WERI-Rb-1 (cell line): ENCODE measurements around the gene NTRK2.

Experiments
- DNase-seq: peaks from one replicate; pipeline ENCODE4 v3.0.0-alpha.2; 2020
- H3K27ac ChIP-seq: fragments of 250-450 bp; sonication (Bioruptor Pico); 2 replicates; pipeline ENCODE4 v1.5.1; 2020; ENCODE audit warnings: mild to moderate bottlenecking, moderate library complexity
- H3K27me3 ChIP-seq: fragments of 250-450 bp; sonication (Bioruptor Pico); 2 replicates; pipeline ENCODE4 v1.5.1; 2021; ENCODE audit warnings: mild to moderate bottlenecking, low read depth, moderate library complexity; ENCODE audit not compliant: insufficient read depth, severe bottlenecking
- H3K36me3 ChIP-seq: fragments of 250-450 bp; sonication (Bioruptor Pico); 2 replicates; pipeline ENCODE4 v1.5.1; 2020; ENCODE audit warnings: mild to moderate bottlenecking, moderate library complexity
- H3K4me3 ChIP-seq: 2 replicates; pipeline ENCODE4 v1.5.1; 2011; ENCODE audit warnings: low read depth, mild to moderate bottlenecking, control low read depth, low read length
- H3K9me3 ChIP-seq: fragments of 250-450 bp; sonication (Bioruptor Pico); 2 replicates; pipeline ENCODE4 v1.5.1; 2021; ENCODE audit warnings: mild to moderate bottlenecking, moderate library complexity; ENCODE audit not compliant: severe bottlenecking
- TF ChIP-seq, protein P1 (sequence below): IDR thresholded peaks from 2 replicates; pipeline ENCODE4 v1.5.1; 2011; ENCODE audit warnings: low read depth, mild to moderate bottlenecking, control low read depth, inconsistent platforms, low read length

The NTRK2 gene

DNA sequence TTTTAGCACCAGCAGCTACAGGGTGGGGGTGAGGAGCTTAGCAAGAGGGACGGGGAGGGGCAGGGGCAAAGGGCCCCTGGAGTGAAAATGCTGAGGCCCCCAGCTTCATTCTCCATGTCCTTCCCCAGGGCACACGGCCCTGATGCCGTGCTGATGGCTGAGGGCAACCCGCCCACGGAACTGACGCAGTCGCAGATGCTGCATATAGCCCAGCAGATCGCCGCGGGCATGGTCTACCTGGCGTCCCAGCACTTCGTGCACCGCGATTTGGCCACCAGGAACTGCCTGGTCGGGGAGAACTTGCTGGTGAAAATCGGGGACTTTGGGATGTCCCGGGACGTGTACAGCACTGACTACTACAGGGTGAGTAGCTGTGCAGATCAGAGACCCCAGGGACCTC lies 285.6 kb downstream of the NTRK2 start:
- TF ChIP-seq, protein P1, sequence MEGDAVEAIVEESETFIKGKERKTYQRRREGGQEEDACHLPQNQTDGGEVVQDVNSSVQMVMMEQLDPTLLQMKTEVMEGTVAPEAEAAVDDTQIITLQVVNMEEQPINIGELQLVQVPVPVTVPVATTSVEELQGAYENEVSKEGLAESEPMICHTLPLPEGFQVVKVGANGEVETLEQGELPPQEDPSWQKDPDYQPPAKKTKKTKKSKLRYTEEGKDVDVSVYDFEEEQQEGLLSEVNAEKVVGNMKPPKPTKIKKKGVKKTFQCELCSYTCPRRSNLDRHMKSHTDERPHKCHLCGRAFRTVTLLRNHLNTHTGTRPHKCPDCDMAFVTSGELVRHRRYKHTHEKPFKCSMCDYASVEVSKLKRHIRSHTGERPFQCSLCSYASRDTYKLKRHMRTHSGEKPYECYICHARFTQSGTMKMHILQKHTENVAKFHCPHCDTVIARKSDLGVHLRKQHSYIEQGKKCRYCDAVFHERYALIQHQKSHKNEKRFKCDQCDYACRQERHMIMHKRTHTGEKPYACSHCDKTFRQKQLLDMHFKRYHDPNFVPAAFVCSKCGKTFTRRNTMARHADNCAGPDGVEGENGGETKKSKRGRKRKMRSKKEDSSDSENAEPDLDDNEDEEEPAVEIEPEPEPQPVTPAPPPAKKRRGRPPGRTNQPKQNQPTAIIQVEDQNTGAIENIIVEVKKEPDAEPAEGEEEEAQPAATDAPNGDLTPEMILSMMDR, result no peak

DNA sequence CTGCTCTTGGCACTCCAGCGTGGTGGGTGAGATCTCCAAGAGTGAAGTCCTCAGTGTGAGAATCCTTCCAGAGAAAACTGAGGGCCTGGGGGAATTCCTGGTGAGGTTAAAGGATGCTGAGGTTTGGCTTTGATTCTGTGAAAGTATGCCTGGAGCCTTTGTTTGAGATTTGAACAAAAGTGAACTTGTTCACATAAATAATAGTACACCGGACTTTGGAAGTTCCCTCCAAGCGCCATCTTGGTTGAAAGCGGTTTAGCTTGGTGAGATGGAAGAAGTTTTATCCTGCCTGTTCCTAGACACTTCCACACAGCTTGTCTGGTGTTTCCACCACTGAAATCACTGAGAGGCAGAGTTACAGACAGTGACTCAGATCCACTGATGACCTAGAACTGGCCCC lies 286.4 kb downstream of the NTRK2 start:
- peaks cover 70% of the 10 kb centered on the region for H3K27me3 ChIP-seq
- TF ChIP-seq, protein P1, result no peak
- H3K27ac ChIP-seq, result no peak overlapping the region
- H3K4me3 ChIP-seq, result no peak overlapping the region
- DNase-seq, result no peak
- no peaks in the 10 kb centered on the region for H3K9me3 ChIP-seq
- H3K36me3 ChIP-seq, result no peaks in the 10 kb centered on the region

More for the DNA sequence above, 285.6 kb downstream of the NTRK2 start:
- no peak for DNase-seq
- H3K36me3 ChIP-seq, result no peaks in the 10 kb centered on the region
- H3K27me3 ChIP-seq, result peaks cover 63% of the 10 kb centered on the region
- no peak overlapping the region for H3K4me3 ChIP-seq
- H3K9me3 ChIP-seq, result no peaks in the 10 kb centered on the region
- no peak overlapping the region for H3K27ac ChIP-seq

DNA sequence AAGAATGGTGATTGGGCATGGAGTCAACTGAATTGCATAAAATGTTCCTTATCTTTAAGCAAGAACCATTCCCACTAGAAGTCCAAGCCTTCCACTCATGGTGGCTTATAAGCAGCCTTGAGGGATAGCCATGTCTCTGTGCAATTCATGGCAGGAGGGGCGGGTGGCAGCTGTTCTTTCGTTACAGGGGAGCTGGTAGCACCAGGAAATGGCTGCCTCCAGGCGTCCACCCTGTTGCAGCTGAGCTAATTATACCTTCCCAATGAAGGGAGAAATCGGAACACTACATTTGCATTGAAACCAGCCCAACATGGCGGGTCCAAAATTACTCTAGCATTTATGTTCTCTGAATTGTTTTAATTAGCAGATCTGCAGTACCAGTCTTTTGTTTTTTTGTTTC lies 289.8 kb downstream of the NTRK2 start:
- Histone ChIP-seq H3K36me3 (no peaks in the 10 kb centered on the region), H3K27ac (no peak overlapping the region), H3K27me3 (peaks cover 75% of the 10 kb centered on the region), H3K4me3 (no peak overlapping the region), H3K9me3 (no peaks in the 10 kb centered on the region)
- TF ChIP-seq, protein P1, result no peak
- no peak for DNase-seq

DNA sequence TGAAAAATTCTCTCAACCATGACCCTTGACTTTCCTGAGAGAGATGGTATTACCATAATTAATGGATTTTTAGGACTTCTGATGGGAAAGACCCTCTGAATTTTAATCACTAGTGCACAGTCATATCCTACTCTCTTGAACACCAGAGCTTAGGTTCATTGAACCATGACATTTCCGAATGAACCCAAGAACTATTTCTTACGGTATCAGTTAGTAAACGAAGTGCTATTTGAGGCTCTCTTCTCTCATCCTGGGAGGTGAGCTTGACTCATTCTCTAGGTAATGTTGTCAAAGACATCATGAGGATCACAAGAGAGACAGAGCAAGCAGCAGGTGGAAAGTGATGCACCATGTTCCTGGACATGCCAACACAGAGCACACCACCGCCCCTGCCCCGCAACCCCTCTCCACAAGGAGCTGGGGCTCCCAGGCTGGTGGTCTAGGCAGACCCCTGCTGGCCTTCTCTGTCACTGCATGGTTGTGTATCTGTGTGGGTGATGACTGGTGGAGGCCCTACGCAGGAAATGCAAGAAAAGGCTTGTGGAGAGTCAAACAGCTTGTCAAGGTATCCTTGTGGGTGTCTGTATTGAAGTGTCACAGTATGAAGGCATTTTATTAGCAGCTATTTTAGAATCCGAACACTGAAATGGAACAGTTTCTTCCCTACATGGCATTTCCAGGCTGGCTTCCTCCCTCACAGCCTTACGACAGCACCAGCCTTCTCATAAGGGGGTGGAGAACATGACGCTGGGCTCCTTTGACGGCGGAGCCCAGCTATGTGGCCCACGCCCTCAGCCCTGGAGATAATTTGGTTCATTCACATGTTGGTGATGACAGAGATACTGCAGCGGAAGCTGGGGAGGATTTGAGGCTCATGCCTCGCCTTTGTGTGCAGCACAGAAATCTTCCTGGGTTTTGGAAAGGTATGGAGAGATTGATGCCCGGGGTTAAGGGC lies 297.6 kb downstream of the NTRK2 start:
- Histone ChIP-seq H3K36me3 (no peaks in the 10 kb centered on the region), H3K27me3 (peaks cover 72% of the 10 kb centered on the region), H3K4me3 (no peak overlapping the region), H3K27ac (no peak overlapping the region), H3K9me3 (no peaks in the 10 kb centered on the region)
- DNase-seq, result peak; percentile 18
- TF ChIP-seq, protein P1, result peak; percentile 39

DNA sequence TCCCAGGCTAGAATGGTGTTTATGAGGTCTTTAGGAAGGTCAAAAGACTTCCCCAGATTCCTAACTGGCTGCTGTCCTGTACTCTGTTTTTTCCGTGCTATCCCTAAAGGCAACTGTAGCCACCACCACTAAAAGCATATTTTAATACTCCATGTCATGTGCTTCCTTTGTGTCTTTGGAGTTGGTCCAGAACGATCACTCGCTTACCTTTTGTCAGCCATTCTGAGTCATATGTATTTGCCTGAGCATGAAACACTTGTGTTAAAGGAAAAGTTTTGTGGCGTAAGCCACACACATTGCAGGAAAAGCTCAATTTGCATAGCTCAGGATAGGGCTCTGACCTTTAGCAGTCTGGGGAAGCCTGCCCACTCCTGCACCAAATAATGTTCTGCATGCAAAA lies 299.6 kb downstream of the NTRK2 start:
- Histone ChIP-seq H3K27ac (no peak overlapping the region), H3K9me3 (no peaks in the 10 kb centered on the region), H3K27me3 (peaks cover 71% of the 10 kb centered on the region), H3K4me3 (no peak overlapping the region), H3K36me3 (no peaks in the 10 kb centered on the region)
- TF ChIP-seq, protein P1, result no peak
- DNase-seq, result no peak

DNA sequence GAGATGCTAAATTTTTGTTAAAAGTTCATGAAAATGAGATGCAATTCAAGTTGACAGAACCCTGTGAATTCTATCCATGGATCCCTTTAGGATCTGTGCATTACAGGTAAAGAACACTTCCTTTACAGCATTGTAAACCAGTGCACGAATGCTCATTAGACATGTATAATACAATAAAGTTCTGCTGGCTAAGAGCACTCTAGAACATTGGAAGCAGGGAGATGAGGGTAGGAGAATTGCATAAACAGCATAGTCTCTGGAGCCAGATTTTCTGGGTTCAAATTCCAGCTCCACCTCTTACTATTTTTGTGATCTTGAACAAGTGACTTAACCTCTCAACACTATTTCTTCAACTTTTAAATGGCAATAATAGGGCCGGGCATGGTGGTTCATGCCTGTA lies 300.2 kb downstream of the NTRK2 start:
- DNase-seq, result no peak
- Histone ChIP-seq H3K4me3 (no peak overlapping the region), H3K9me3 (no peaks in the 10 kb centered on the region), H3K36me3 (no peaks in the 10 kb centered on the region), H3K27ac (no peak overlapping the region), H3K27me3 (peaks cover 71% of the 10 kb centered on the region)
- TF ChIP-seq, protein P1, result no peak
